SK-N-MC (cell line): ENCODE measurements around the gene AAGAB.

Experiments
- DNase-seq: peaks from one replicate; pipeline ENCODE4 v3.0.0-alpha.2; 2011; ENCODE audit warnings: low read depth, low spot score
- H3K27ac ChIP-seq: fragments of 200-600 bp; sonication (generic); 2 replicates; pipeline ENCODE4 v1.5.1; 2016; ENCODE audit warnings: mixed run types
- H3K36me3 ChIP-seq: fragments of 200-600 bp; sonication (generic); 2 replicates; pipeline ENCODE4 v1.6.1; 2017; ENCODE audit warnings: antibody characterized with exemption, low read length, mixed read lengths; ENCODE audit not compliant: insufficient read depth
- H3K4me3 ChIP-seq: fragments of 200-600 bp; sonication (generic); 2 replicates; pipeline ENCODE4 v1.5.1; 2016
- H3K9ac ChIP-seq: fragments of 200-600 bp; sonication (generic); 2 replicates; pipeline ENCODE4 v1.8.0; 2017; ENCODE audit warnings: mixed run types, mixed read lengths; ENCODE audit not compliant: insufficient read length
- H3K9me3 ChIP-seq: fragments of 200-600 bp; sonication (generic); 2 replicates; pipeline ENCODE4 v1.6.1; 2017; ENCODE audit warnings: low read depth, mild to moderate bottlenecking, antibody characterized with exemption, low read length, moderate library complexity, mixed read lengths
- EZH2 ChIP-seq: fragments of 200-600 bp; sonication (generic); IDR thresholded peaks from one replicate; pipeline ENCODE4 v1.6.1; 2017; ENCODE audit warnings: antibody characterized with exemption
- FOXP2 ChIP-seq: optimal IDR thresholded peaks from 2 replicates; pipeline ENCODE3; 2011; ENCODE audit warnings: mild to moderate bottlenecking, moderate library complexity; ENCODE audit not compliant: insufficient read depth; ENCODE audit errors: extremely low read length, control extremely low read depth
- POLR2AphosphoS5 ChIP-seq: IDR thresholded peaks from 2 replicates; pipeline ENCODE4 v1.6.1; 2012; ENCODE audit warnings: mild to moderate bottlenecking, low read depth, low read length, borderline replicate concordance

The AAGAB gene

DNA sequence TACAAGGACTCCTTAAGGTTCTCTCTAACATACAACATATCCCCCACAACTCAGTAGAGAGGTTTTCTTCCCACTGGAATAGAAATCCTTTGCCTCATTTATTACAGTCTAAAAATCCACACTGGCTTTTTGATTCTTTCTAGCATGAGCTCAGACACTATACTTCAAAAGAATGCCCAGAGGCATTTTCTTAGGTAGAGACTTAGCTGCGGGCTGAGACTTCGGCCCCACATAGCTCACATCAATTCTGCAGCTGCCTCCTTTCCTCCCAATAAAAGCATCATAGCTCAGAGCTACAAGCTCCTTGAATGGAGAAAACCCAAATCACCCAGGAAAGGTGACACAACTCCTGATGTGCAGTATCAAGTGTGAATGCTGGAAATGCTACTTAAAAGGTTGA is 52.4 kb downstream of the AAGAB start:
- H3K9ac ChIP-seq: no peak overlapping the region
- H3K9me3 ChIP-seq: no peaks in the 10 kb centered on the region
- TF ChIP-seq EZH2 (no peak), POLR2AphosphoS5 (no peak), FOXP2 (no peak)
- no peak overlapping the region for H3K27ac ChIP-seq
- no peak overlapping the region for H3K4me3 ChIP-seq
- DNase-seq: no peak
- 0 out of 2 replicates have a peak, but pooled peaks cover 3% of the 10 kb centered on the region for H3K36me3 ChIP-seq

DNA sequence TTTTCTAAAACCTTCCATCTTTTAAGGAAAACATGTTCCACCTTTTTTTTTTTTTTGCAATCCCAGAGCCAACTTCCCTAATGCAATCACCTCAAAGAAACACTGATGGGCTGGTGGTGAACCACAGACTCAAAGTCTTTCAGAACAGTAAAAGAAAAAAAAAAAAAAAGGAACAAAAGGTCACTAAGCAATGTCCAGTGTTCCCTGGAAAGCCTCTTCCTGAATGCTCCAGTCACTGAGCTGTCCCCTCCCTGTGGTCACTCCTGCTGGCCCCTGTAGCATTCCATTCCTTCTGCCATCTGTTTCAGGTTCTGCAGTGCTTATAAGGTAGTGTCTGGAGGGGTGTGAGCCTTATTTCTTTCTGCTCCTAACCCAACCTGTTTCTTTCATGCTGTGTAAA is 53.3 kb downstream of the AAGAB start:
- no peak for DNase-seq
- H3K9me3 ChIP-seq: no peaks in the 10 kb centered on the region
- no peak overlapping the region for H3K27ac ChIP-seq
- H3K4me3 ChIP-seq: no peak overlapping the region
- no peak overlapping the region for H3K9ac ChIP-seq
- TF ChIP-seq EZH2 (no peak), POLR2AphosphoS5 (no peak), FOXP2 (no peak)
- 0 out of 2 replicates have a peak, but pooled peaks cover 3% of the 10 kb centered on the region for H3K36me3 ChIP-seq

- Histone ChIP-seq H3K4me3 (no peak overlapping the region), H3K9me3 (no peaks in the 10 kb centered on the region), H3K27ac (no peak overlapping the region), H3K9ac (no peak overlapping the region), H3K36me3 (0 out of 2 replicates have a peak, but pooled peaks cover 3% of the 10 kb centered on the region)
- TF ChIP-seq FOXP2 (no peak), EZH2 (no peak), POLR2AphosphoS5 (no peak)
- no peak for DNase-seq
Observed at GRCh38 chr15:67199881-67200763, 54.3 kb downstream of the AAGAB start.

- no peak overlapping the region for H3K9ac ChIP-seq
- H3K9me3 ChIP-seq: no peaks in the 10 kb centered on the region
Observed at GRCh38 chr15:67199391-67199790, 55.1 kb downstream of the AAGAB start.

GRCh38 chr15:67198157-67198754 is 56.2 kb downstream of the AAGAB start:
- no peaks in the 10 kb centered on the region for H3K9me3 ChIP-seq
- H3K9ac ChIP-seq: no peak overlapping the region
- H3K36me3 ChIP-seq: 0 out of 2 replicates have a peak, but pooled peaks cover 3% of the 10 kb centered on the region
- TF ChIP-seq POLR2AphosphoS5 (no peak), FOXP2 (no peak), EZH2 (no peak)
- DNase-seq: no peak
- no peak overlapping the region for H3K27ac ChIP-seq
- H3K4me3 ChIP-seq: no peak overlapping the region

More at GRCh38 chr15:67199391-67199790, 55.1 kb downstream of the AAGAB start:
- H3K4me3 ChIP-seq: no peak overlapping the region
- no peak overlapping the region for H3K27ac ChIP-seq
- TF ChIP-seq POLR2AphosphoS5 (no peak), FOXP2 (no peak), EZH2 (no peak)
- DNase-seq: no peak
- H3K36me3 ChIP-seq: 0 out of 2 replicates have a peak, but pooled peaks cover 3% of the 10 kb centered on the region

DNA sequence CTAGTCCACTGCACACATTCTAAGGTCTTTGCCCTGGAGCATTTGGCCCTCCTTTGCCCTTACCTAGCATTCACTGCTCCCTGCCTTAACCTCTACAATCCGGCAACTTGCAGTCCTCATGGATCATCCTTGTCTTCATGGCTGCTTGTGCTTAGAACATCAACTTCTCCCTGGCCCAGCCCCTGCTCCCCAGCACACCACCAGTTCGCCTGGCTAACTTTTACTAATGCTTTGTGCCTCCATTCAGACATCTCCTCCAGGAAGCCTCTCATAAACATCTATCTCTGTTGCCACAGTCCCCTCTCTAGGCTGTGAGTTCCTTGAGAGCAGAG is 57.1 kb downstream of the AAGAB start:
- peak; percentile 27; the same call in 1 of the 2 replicates for TF ChIP-seq POLR2AphosphoS5
- TF ChIP-seq FOXP2: no peak
- TF ChIP-seq EZH2: no peak
- H3K9ac ChIP-seq: no peak overlapping the region
- DNase-seq: no peak
- H3K27ac ChIP-seq: no peak overlapping the region
- H3K9me3 ChIP-seq: no peaks in the 10 kb centered on the region
- 0 out of 2 replicates have a peak, but pooled peaks cover 3% of the 10 kb centered on the region for H3K36me3 ChIP-seq
- no peak overlapping the region for H3K4me3 ChIP-seq

GRCh38 chr15:67196672-67197363 is 57.6 kb downstream of the AAGAB start:
- no peak overlapping the region for H3K4me3 ChIP-seq
- peaks cover 3% of the 10 kb centered on the region; the same call in 1 of the 2 replicates for H3K36me3 ChIP-seq
- no peaks in the 10 kb centered on the region for H3K9me3 ChIP-seq
- TF ChIP-seq EZH2 (no peak), FOXP2 (no peak)
- H3K9ac ChIP-seq: no peak overlapping the region
- no peak for DNase-seq
- H3K27ac ChIP-seq: no peak overlapping the region

- no peak for DNase-seq
- H3K9me3 ChIP-seq: no peaks in the 10 kb centered on the region
- no peak for TF ChIP-seq EZH2
- TF ChIP-seq POLR2AphosphoS5: no peak
- no peak for TF ChIP-seq FOXP2
- no peak overlapping the region for H3K4me3 ChIP-seq
- peaks cover under 1% of the 10 kb centered on the region; the same call in 1 of the 2 replicates for H3K36me3 ChIP-seq
- no peak overlapping the region for H3K27ac ChIP-seq
- no peak overlapping the region for H3K9ac ChIP-seq
Observed at GRCh38 chr15:67196222-67196621, 58.2 kb downstream of the AAGAB start.
